ENCODE results near the gene KIF5C.
A peak's percentile ranks its signal among the peaks of the same experiment; 100 is the strongest.

GRCh38 chr2:148936857-148937450, 61.9 kb downstream of the KIF5C start:
- 0 out of 2 replicates have a peak, but pooled peaks have one; percentile 16 for TF ChIP-seq CTCF (IDR thresholded peaks at IDR 0.05)
- TF ChIP-seq POLR2AphosphoS5 (IDR thresholded peaks at IDR 0.05; ENCODE audit: low read depth, low read length), result no peak
- no peak for TF ChIP-seq REST (IDR thresholded peaks at IDR 0.05; ENCODE audit: insufficient read depth in 1 of 2, low read depth in 2 of 2, low read length in 1 of 2)
- TF ChIP-seq SIN3A (IDR thresholded peaks at IDR 0.05; ENCODE audit: borderline replicate concordance, insufficient read depth, low read depth, low read length), result no peak

Data from Panc1 (cell line).